SU-DHL-6 (cell line): ENCODE measurements around the gene ARAP3.

Experiments used
- EZH2phosphoT487 ChIP-seq: fragments of 200-600 bp; sonication (generic), shearing (Covaris generic); conservative IDR thresholded peaks from 2 replicates; pipeline ENCODE4 v1.6.1; 2018; ENCODE audit warnings: mild to moderate bottlenecking, antibody characterized with exemption, low read length, moderate library complexity, mixed read lengths
- TF ChIP-seq, protein P1 (sequence below): fragments of 200-600 bp; sonication (generic); IDR thresholded peaks from one replicate; pipeline ENCODE4 v1.5.1; 2017; ENCODE audit warnings: antibody characterized with exemption, mild to moderate bottlenecking, low read length, moderate library complexity; ENCODE audit not compliant: insufficient read depth, poor library complexity, severe bottlenecking

DNA sequence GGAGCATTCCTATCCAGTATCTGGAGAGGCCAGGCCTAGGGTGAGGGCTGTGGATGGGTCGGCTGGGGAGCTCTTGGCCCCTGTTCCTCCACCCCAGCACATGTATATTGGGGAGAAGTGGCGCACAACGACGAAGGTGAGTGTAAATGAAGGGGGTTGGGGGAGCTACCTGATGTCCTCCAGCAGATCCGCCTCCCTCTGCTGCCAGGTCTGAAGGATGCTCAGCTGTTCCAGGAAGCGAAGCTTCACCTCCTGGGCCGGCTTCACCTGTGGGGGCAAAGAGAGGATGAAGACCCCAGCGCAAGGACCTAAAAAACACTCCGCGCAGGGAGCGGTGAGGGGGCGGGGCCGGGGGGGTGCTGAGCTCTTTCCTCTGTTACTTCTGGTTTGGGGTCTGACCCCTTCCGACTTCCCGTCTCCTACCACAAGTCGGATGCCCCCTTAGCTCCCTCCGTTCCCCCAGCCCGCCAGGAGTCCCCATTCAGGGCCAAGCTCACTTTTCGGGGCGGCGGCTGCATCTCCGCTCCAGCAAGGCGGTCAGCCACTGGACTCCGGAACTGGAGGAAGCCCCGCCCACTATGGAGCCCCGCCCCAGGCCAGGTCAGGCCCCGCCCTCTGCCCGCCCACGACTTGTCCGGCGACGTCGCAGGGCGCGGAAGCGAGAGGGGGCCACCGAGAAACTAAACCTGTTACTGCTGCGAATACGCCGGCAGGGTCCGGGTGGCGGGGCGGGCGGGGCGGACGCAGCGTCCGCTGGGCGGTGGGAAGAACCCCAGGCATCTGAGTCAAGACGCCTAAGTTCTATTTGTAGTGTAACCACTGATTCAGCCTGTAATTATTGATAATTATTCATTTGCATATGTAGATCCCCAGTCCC is 30.9 kb downstream of the ARAP3 start, which contains the start of gene FCHSD1:
- TF ChIP-seq, protein P1, sequence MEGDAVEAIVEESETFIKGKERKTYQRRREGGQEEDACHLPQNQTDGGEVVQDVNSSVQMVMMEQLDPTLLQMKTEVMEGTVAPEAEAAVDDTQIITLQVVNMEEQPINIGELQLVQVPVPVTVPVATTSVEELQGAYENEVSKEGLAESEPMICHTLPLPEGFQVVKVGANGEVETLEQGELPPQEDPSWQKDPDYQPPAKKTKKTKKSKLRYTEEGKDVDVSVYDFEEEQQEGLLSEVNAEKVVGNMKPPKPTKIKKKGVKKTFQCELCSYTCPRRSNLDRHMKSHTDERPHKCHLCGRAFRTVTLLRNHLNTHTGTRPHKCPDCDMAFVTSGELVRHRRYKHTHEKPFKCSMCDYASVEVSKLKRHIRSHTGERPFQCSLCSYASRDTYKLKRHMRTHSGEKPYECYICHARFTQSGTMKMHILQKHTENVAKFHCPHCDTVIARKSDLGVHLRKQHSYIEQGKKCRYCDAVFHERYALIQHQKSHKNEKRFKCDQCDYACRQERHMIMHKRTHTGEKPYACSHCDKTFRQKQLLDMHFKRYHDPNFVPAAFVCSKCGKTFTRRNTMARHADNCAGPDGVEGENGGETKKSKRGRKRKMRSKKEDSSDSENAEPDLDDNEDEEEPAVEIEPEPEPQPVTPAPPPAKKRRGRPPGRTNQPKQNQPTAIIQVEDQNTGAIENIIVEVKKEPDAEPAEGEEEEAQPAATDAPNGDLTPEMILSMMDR = no peak
- no peak for TF ChIP-seq EZH2phosphoT487
